ENCODE data around the gene SMARCAL1.

GRCh38 chr2:216408426-216409290 lies 3.6 kb upstream of the SMARCAL1 start:
- TF ChIP-seq CTCF (IDR thresholded peaks at IDR 0.05) (no peak), POLR2A (IDR thresholded peaks at IDR 0.05) (no peak)

All from right lobe of liver (tissue), 4 donors.